ENCODE results near the gene ACTN2.

Gene ACTN2

GRCh38 chr1:236720206-236720605, 33.9 kb downstream of the ACTN2 start:
- H3K27me3 ChIP-seq (ENCODE audit: low read length) = no peaks in the 10 kb centered on the region
- no peak overlapping the region for H2AFZ ChIP-seq (ENCODE audit: low read depth, low read length, severe bottlenecking)
- H3K27ac ChIP-seq (ENCODE audit: low read depth, low read length) = no peak overlapping the region
- H3K4me2 ChIP-seq (ENCODE audit: low read depth, low read length, poor library complexity, severe bottlenecking) = no peak overlapping the region
- H3F3A ChIP-seq (ENCODE audit: insufficient read depth) = no peaks in the 10 kb centered on the region
- H3K79me2 ChIP-seq (ENCODE audit: insufficient read depth, low read length) = no peaks in the 10 kb centered on the region
- H3K9ac ChIP-seq (ENCODE audit: low read length) = no peak overlapping the region
- no peak overlapping the region for H3K4me3 ChIP-seq (ENCODE audit: insufficient read depth, low read length, poor library complexity, severe bottlenecking)
- H3K36me3 ChIP-seq (ENCODE audit: low read length) = no peaks in the 10 kb centered on the region
- H4K20me1 ChIP-seq (ENCODE audit: low read depth, low read length) = no peaks in the 10 kb centered on the region
- H3K9me2 ChIP-seq (replicated peaks; ENCODE audit: insufficient read depth, low read length) = no peaks in the 10 kb centered on the region
- no peaks in the 10 kb centered on the region for H3K9me3 ChIP-seq (ENCODE audit: insufficient read depth, low read length)
- TF ChIP-seq EZH2phosphoT487 (conservative IDR thresholded peaks at IDR 0.05; ENCODE audit: low read length) (no peak), CTCF (IDR thresholded peaks at IDR 0.05; ENCODE audit: insufficient read depth, low read length, poor library complexity, severe bottlenecking) (no peak)

DNA sequence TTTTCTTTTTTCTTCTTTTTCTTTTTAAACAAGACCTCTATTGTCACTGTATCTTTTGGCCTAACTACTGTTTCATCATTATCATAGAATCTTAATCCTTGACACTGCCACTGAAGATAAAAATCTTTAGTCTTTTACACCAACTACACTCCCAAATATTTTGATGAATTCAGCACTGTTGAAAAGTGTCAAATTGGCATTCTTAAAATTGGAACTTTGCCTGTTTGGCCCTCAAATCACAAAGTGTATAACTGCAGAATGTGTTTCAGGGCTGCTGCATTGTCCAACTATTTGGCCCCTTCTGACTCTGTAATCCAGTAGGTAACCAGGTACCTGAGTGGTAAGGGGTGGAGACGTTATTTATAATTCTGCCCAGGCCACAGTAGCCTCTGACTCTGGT, 34.3 kb downstream of the ACTN2 start:
- Histone ChIP-seq H3K9ac (ENCODE audit: low read length) (no peak overlapping the region), H3K36me3 (ENCODE audit: low read length) (no peaks in the 10 kb centered on the region), H3K9me2 (replicated peaks; ENCODE audit: insufficient read depth, low read length) (no peaks in the 10 kb centered on the region), H3K9me3 (ENCODE audit: insufficient read depth, low read length) (no peaks in the 10 kb centered on the region), H3K27ac (ENCODE audit: low read depth, low read length) (no peak overlapping the region), H3K79me2 (ENCODE audit: insufficient read depth, low read length) (no peaks in the 10 kb centered on the region), H3K27me3 (ENCODE audit: low read length) (no peaks in the 10 kb centered on the region), H4K20me1 (ENCODE audit: low read depth, low read length) (no peaks in the 10 kb centered on the region), H3K4me2 (ENCODE audit: low read depth, low read length, poor library complexity, severe bottlenecking) (no peak overlapping the region), H3K4me3 (ENCODE audit: insufficient read depth, low read length, poor library complexity, severe bottlenecking) (no peak overlapping the region), H2AFZ (ENCODE audit: low read depth, low read length, severe bottlenecking) (no peak overlapping the region), H3F3A (ENCODE audit: insufficient read depth) (no peaks in the 10 kb centered on the region)
- TF ChIP-seq EZH2phosphoT487 (conservative IDR thresholded peaks at IDR 0.05; ENCODE audit: low read length) (no peak), CTCF (IDR thresholded peaks at IDR 0.05; ENCODE audit: insufficient read depth, low read length, poor library complexity, severe bottlenecking) (no peak)

DNA sequence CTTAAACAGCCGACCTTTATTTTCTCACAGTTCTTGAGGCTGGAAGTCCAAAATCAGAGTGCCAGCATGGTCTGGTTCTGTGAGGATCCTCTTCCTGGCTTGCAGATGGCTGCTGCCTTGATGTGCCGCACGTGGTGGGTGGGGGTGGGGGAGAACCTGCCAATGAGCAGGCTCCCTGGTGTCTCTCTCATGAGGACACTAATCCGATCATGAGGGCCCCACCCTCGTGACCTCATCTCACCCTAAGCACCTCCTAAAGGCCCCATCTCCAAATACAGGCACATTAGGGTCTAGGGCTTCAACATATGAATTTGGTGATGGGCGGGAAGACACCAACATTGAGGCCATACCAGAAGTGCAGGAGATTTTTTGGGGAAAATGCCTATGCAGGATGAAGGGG, 37.8 kb downstream of the ACTN2 start:
- Histone ChIP-seq H3K36me3 (ENCODE audit: low read length) (no peaks in the 10 kb centered on the region), H3K27ac (ENCODE audit: low read depth, low read length) (no peak overlapping the region), H3K9ac (ENCODE audit: low read length) (no peak overlapping the region), H3K4me2 (ENCODE audit: low read depth, low read length, poor library complexity, severe bottlenecking) (no peak overlapping the region), H3K79me2 (ENCODE audit: insufficient read depth, low read length) (no peaks in the 10 kb centered on the region), H2AFZ (ENCODE audit: low read depth, low read length, severe bottlenecking) (no peak overlapping the region), H3K9me3 (ENCODE audit: insufficient read depth, low read length) (no peaks in the 10 kb centered on the region), H3F3A (ENCODE audit: insufficient read depth) (no peaks in the 10 kb centered on the region), H3K4me3 (ENCODE audit: insufficient read depth, low read length, poor library complexity, severe bottlenecking) (no peak overlapping the region), H3K27me3 (ENCODE audit: low read length) (no peaks in the 10 kb centered on the region), H3K9me2 (replicated peaks; ENCODE audit: insufficient read depth, low read length) (no peaks in the 10 kb centered on the region), H4K20me1 (ENCODE audit: low read depth, low read length) (no peaks in the 10 kb centered on the region)
- TF ChIP-seq CTCF (IDR thresholded peaks at IDR 0.05; ENCODE audit: insufficient read depth, low read length, poor library complexity, severe bottlenecking) = no peak
- TF ChIP-seq EZH2phosphoT487 (conservative IDR thresholded peaks at IDR 0.05; ENCODE audit: low read length) = no peak

DNA sequence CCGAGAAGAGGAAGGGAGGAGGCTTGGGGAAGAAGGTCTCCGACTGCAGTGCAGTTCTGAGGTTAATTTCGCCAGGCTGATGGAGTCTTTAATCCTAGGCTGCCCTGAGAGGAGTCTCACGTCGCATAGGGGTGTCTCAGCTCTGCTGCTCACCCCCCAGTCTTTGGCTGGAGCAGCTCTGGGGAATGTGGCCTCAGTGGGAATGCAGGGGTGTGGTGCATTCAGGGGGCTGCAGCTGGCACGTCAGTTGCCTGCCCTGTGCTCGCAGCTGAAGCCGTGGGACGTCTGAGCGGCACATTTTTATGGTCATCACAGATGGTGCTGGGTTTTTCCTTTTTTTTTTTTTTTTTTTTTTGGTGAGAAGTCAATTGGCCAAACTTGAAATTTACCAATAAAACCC, 38.2 kb downstream of the ACTN2 start:
- Histone ChIP-seq H3K27me3 (ENCODE audit: low read length) (no peaks in the 10 kb centered on the region), H3F3A (ENCODE audit: insufficient read depth) (no peaks in the 10 kb centered on the region), H3K4me2 (ENCODE audit: low read depth, low read length, poor library complexity, severe bottlenecking) (no peak overlapping the region), H3K4me3 (ENCODE audit: insufficient read depth, low read length, poor library complexity, severe bottlenecking) (no peak overlapping the region), H3K36me3 (ENCODE audit: low read length) (no peaks in the 10 kb centered on the region), H3K9ac (ENCODE audit: low read length) (no peak overlapping the region), H2AFZ (ENCODE audit: low read depth, low read length, severe bottlenecking) (no peak overlapping the region), H4K20me1 (ENCODE audit: low read depth, low read length) (no peaks in the 10 kb centered on the region), H3K27ac (ENCODE audit: low read depth, low read length) (no peak overlapping the region), H3K9me3 (ENCODE audit: insufficient read depth, low read length) (no peaks in the 10 kb centered on the region), H3K9me2 (replicated peaks; ENCODE audit: insufficient read depth, low read length) (no peaks in the 10 kb centered on the region), H3K79me2 (ENCODE audit: insufficient read depth, low read length) (no peaks in the 10 kb centered on the region)
- no peak for TF ChIP-seq EZH2phosphoT487 (conservative IDR thresholded peaks at IDR 0.05; ENCODE audit: low read length)
- no peak for TF ChIP-seq CTCF (IDR thresholded peaks at IDR 0.05; ENCODE audit: insufficient read depth, low read length, poor library complexity, severe bottlenecking)
